ENCODE data around the gene UGT1A4. TPM values are rescaled to one million over a fixed set of nuclear protein-coding genes. Genes with fewer than 3 reads are reported as not detected.

UGT1A4 gene
- total RNA-seq (2021), result not detected in 2 replicates
- long read RNA-seq, result 0 reads

- Histone ChIP-seq H4K8ac (replicated peaks; ENCODE audit: insufficient read length, low read depth, low read length) (no peak within 1 kb of the TSS), H3K56ac (ENCODE audit: insufficient read length, low read depth, low read length) (no peak within 1 kb of the TSS), H3K4me2 (ENCODE audit: insufficient read depth, insufficient read length, low read length) (no peak within 1 kb of the TSS), H2BK12ac (ENCODE audit: insufficient read length, low read depth, low read length) (no peak within 1 kb of the TSS), H3K23ac (ENCODE audit: insufficient read length, low read depth, low read length) (no peak within 1 kb of the TSS), H4K91ac (ENCODE audit: insufficient read length, low read depth, low read length) (no peak within 1 kb of the TSS), H2BK20ac (ENCODE audit: low read depth, low read length, poor library complexity, severe bottlenecking) (no peak within 1 kb of the TSS), H3K18ac (ENCODE audit: insufficient read length, low read depth, low read length) (no peak within 1 kb of the TSS), H3K27me3 (ENCODE audit: insufficient read depth, low read length) (no peaks in the 10 kb centered on the region), H2AFZ (ENCODE audit: low read length) (no peak within 1 kb of the TSS), H4K5ac (ENCODE audit: insufficient read length, low read depth, low read length) (no peak within 1 kb of the TSS), H2BK120ac (ENCODE audit: low read depth, low read length, poor library complexity, severe bottlenecking) (no peak within 1 kb of the TSS), H3K9me3 (ENCODE audit: control insufficient read depth, low read depth, low read length) (no peaks in the 10 kb centered on the region), H4K20me1 (ENCODE audit: control insufficient read depth, insufficient read depth, insufficient read length) (no peaks in the 10 kb centered on the region), H2AK5ac (ENCODE audit: insufficient read length, low read length) (no peak within 1 kb of the TSS), H3K9ac (ENCODE audit: extremely low read depth, insufficient read length, low read length) (no peak within 1 kb of the TSS), H3K23me2 (ENCODE audit: insufficient read length, low read depth, low read length, poor library complexity, severe bottlenecking) (no peaks in the 10 kb centered on the region), H3K79me2 (ENCODE audit: insufficient read depth, low read length) (no peaks in the 10 kb centered on the region), H2BK5ac (ENCODE audit: insufficient read length, low read length) (no peak within 1 kb of the TSS), H3K4ac (ENCODE audit: low read depth, low read length) (no peak within 1 kb of the TSS), H3K14ac (ENCODE audit: insufficient read depth, low read length) (no peak within 1 kb of the TSS; the same call in 1 of the 2 replicates), H3K27ac (ENCODE audit: insufficient read length, low read depth, low read length) (no peak within 1 kb of the TSS), H3K79me1 (ENCODE audit: insufficient read depth, low read depth, low read length, poor library complexity, severe bottlenecking) (no peaks in the 10 kb centered on the region), H2BK15ac (ENCODE audit: low read depth, low read length) (no peak within 1 kb of the TSS), H3K4me1 (ENCODE audit: insufficient read depth, low read length) (no peaks in the 10 kb centered on the region), H3T11ph (ENCODE audit: low read length) (no peak within 1 kb of the TSS)
- peaks cover 6% of the 10 kb centered on the region for H3K27me3 Mint-ChIP-seq (ENCODE audit: low read depth)
- no CpG with 5 or more reads among the region's 7 CpGs for WGBS (ENCODE audit: extremely low coverage, insufficient read length, low lambda C conversion rate)
- no peak for TF ChIP-seq CTCF (conservative IDR thresholded peaks at IDR 0.05)
- no peak for DNase-seq
- H3K9me3 Mint-ChIP-seq, result peaks cover 9 to 12% of the 10 kb centered on the region in 2 experiments; a peak in 4 of 5 replicates
- no peak within 1 kb of the TSS for H3K4me3 Mint-ChIP-seq
- peaks cover 0 to 2% of the 10 kb centered on the region in 2 experiments; a peak in 1 of 4 replicates for H3K4me1 Mint-ChIP-seq
- no peak within 1 kb of the TSS for H3K27ac Mint-ChIP-seq
- H3K36me3 Mint-ChIP-seq (ENCODE audit: insufficient read depth in 1 of 3, low read depth in 3 of 3), result no peaks in the 10 kb centered on the region; a peak in 1 of 7 replicates
These were observed at the start of gene UGT1A4 for GRCh38 chr2:233718552-233718951. Gene UGT1A4 (plus strand): TSS chr2:233718736. CDS start chr2:233718821, 85 bp downstream.
